IPS-20b (cell line): ENCODE results near the gene HMCN1.

Experiments used
- H3K27ac ChIP-seq: one replicate; pipeline ENCODE4 v1.5.1; 2013; ENCODE audit warnings: low read length
- H3K27me3 ChIP-seq: 2 replicates; pipeline ENCODE4 v1.6.1; 2013; ENCODE audit warnings: mild to moderate bottlenecking, low read length, inconsistent platforms; ENCODE audit not compliant: insufficient read depth
- H3K36me3 ChIP-seq: 2 replicates; pipeline ENCODE4 v1.6.1; 2013; ENCODE audit warnings: low read depth, mild to moderate bottlenecking, inconsistent platforms, low read length, moderate library complexity; ENCODE audit not compliant: insufficient read depth
- H3K4me1 ChIP-seq: 2 replicates; pipeline ENCODE4 v1.6.1; 2013; ENCODE audit warnings: mild to moderate bottlenecking, control low read depth, inconsistent platforms, low read length, moderate library complexity; ENCODE audit not compliant: insufficient read depth
- H3K4me3 ChIP-seq: 2 replicates; pipeline ENCODE4 v1.5.1; 2013; ENCODE audit warnings: mild to moderate bottlenecking, low read length, inconsistent platforms
- H3K9ac ChIP-seq: 2 replicates; pipeline ENCODE4 v1.6.1; 2013; ENCODE audit warnings: low read depth, mild to moderate bottlenecking, inconsistent platforms, low read length, moderate library complexity
- H3K9me3 ChIP-seq: 2 replicates; pipeline ENCODE4 v1.6.1; 2013; ENCODE audit warnings: mild to moderate bottlenecking, low read depth, low read length, inconsistent platforms; ENCODE audit not compliant: insufficient read depth

The HMCN1 gene

DNA sequence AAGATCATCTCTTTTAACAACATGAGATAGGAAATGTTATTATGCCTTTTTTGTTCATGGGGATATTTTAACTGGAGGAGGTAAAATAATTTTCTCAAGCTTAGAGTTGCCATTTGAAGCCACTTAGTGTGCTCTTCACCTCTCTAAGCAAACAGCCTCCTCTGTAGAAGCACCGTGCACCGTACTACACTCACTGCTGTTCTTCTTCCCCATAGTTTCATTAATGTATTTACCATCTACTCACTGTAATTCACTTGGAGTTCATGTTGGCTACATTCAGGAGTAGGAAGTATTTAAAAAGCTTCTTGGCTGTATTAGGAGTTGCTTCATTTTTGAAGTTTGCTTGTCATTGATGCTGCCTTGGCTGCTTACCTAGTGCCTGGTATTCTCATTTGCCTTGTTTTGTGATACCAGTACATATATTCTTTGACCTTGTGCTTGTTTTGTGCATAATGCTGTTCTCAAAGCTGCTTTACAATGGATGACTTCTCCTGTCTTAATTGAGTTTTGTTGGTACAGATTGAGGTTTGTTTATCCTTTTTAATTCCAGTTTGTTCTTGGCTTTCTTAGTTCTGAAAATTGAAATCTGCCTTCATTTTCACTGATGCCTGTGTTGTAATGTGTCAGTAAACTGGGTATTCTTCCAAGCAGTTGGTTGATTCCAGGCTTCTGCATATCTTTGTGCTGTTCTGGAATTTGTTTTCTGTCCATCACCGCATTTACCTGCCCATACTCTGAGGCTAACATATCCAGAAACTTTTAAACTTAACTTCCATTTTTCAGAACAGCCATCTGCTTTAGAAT lies 240.4 kb downstream of the HMCN1 start:
- H3K9me3 ChIP-seq = no peaks in the 10 kb centered on the region
- no peaks in the 10 kb centered on the region for H3K4me1 ChIP-seq
- H3K27me3 ChIP-seq = no peaks in the 10 kb centered on the region
- H3K27ac ChIP-seq = no peak overlapping the region
- H3K9ac ChIP-seq = no peak overlapping the region
- no peak overlapping the region for H3K4me3 ChIP-seq
- H3K36me3 ChIP-seq = no peaks in the 10 kb centered on the region

DNA sequence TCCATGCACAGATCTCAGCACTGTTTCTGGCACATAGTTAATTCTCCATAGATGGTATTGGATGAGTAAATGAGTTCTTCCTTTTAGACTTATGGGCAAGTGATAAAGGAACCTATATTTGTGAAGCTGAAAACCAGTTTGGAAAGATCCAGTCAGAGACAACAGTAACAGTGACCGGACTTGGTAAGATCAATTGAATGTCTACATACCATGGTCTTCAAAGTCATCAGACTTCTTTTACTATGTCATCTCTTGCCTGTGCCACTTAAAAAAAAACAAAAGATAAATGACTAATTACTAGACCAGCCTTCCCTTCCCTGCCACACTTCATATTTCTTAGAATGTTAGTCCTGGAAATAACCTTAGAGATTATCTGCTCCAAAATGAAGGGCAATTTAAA lies 246.7 kb downstream of the HMCN1 start:
- Histone ChIP-seq H3K9me3 (no peaks in the 10 kb centered on the region), H3K9ac (no peak overlapping the region), H3K4me3 (no peak overlapping the region), H3K27ac (no peak overlapping the region), H3K27me3 (no peaks in the 10 kb centered on the region), H3K4me1 (0 out of 2 replicates have a peak, but pooled peaks cover 2% of the 10 kb centered on the region), H3K36me3 (no peaks in the 10 kb centered on the region)

- no peaks in the 10 kb centered on the region for H3K9me3 ChIP-seq
- no peak overlapping the region for H3K27ac ChIP-seq
- H3K36me3 ChIP-seq = no peaks in the 10 kb centered on the region
- H3K4me3 ChIP-seq = no peak overlapping the region
- H3K9ac ChIP-seq = no peak overlapping the region
- H3K4me1 ChIP-seq = 0 out of 2 replicates have a peak, but pooled peaks cover 2% of the 10 kb centered on the region
- no peaks in the 10 kb centered on the region for H3K27me3 ChIP-seq
These were observed 250.1 kb downstream of the HMCN1 start for GRCh38 chr1:185984113-185984836.

GRCh38 chr1:185987611-185988321 lies 253.6 kb downstream of the HMCN1 start:
- Histone ChIP-seq H3K36me3 (no peaks in the 10 kb centered on the region), H3K9ac (no peak overlapping the region), H3K4me3 (no peak overlapping the region), H3K27me3 (no peaks in the 10 kb centered on the region), H3K27ac (no peak overlapping the region), H3K9me3 (no peaks in the 10 kb centered on the region), H3K4me1 (0 out of 2 replicates have a peak, but pooled peaks cover 2% of the 10 kb centered on the region)

GRCh38 chr1:185990565-185990964 lies 256.4 kb downstream of the HMCN1 start:
- H3K4me3 ChIP-seq = no peak overlapping the region
- H3K9me3 ChIP-seq = no peaks in the 10 kb centered on the region
- H3K4me1 ChIP-seq = no peaks in the 10 kb centered on the region
- H3K27me3 ChIP-seq = no peaks in the 10 kb centered on the region
- H3K27ac ChIP-seq = no peak overlapping the region
- no peak overlapping the region for H3K9ac ChIP-seq
- no peaks in the 10 kb centered on the region for H3K36me3 ChIP-seq

- H3K27me3 ChIP-seq = no peaks in the 10 kb centered on the region
- no peak overlapping the region for H3K9ac ChIP-seq
- no peak overlapping the region for H3K27ac ChIP-seq
- no peaks in the 10 kb centered on the region; the same call in 1 of the 2 replicates for H3K36me3 ChIP-seq
- no peak overlapping the region for H3K4me3 ChIP-seq
- H3K4me1 ChIP-seq = no peaks in the 10 kb centered on the region
- no peaks in the 10 kb centered on the region for H3K9me3 ChIP-seq
These were observed 257.1 kb downstream of the HMCN1 start for GRCh38 chr1:185991266-185991665.

DNA sequence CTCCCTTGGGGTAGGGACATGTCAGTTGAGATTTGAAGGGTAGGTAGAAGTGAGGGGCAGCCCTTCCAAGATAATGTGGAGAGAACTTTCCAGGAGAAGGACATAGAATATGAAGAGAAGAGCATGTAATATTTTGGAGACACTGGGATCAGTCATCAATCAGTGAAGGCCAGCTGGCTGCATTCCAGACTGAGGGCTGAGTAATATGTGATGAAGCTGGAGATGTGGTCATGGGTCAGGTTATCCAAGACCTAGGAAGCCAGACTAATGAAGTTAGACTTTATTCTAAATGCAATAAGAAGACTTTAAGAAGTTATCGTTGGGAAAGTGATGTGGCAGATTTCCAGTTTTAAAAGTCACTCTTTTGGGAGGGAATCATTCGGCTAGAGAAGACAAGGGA lies 262.0 kb downstream of the HMCN1 start:
- no peaks in the 10 kb centered on the region for H3K4me1 ChIP-seq
- no peaks in the 10 kb centered on the region for H3K27me3 ChIP-seq
- no peaks in the 10 kb centered on the region for H3K9me3 ChIP-seq
- no peak overlapping the region for H3K9ac ChIP-seq
- no peaks in the 10 kb centered on the region; the same call in 1 of the 2 replicates for H3K36me3 ChIP-seq
- no peak overlapping the region for H3K27ac ChIP-seq
- no peak overlapping the region for H3K4me3 ChIP-seq

DNA sequence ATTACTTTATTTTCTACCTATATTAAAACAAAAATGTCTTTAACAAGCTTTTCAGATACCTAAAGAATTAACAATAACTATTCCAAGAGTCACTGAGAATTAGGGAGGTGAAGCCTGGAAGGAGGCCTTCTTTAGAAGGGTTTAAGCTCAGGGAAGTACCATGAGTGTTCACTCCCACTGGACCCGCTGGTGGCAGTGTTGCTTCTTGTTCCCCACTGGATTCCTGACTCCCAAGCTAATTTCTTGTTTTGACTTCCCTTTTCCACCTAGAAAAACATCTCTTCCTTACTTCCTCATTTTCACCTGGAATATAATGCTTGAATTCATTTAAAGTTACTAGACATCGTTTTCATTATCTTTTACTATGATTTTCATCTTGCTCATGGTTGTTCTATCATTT lies 264.2 kb downstream of the HMCN1 start:
- H3K4me1 ChIP-seq = no peaks in the 10 kb centered on the region
- H3K36me3 ChIP-seq = no peaks in the 10 kb centered on the region; the same call in 1 of the 2 replicates
- no peak overlapping the region for H3K27ac ChIP-seq
- H3K9ac ChIP-seq = no peak overlapping the region
- H3K9me3 ChIP-seq = no peaks in the 10 kb centered on the region
- H3K4me3 ChIP-seq = no peak overlapping the region
- H3K27me3 ChIP-seq = no peaks in the 10 kb centered on the region

- no peaks in the 10 kb centered on the region for H3K36me3 ChIP-seq
- H3K4me1 ChIP-seq = no peaks in the 10 kb centered on the region
- H3K9ac ChIP-seq = no peak overlapping the region
- no peaks in the 10 kb centered on the region for H3K27me3 ChIP-seq
- H3K27ac ChIP-seq = no peak overlapping the region
- no peak overlapping the region for H3K4me3 ChIP-seq
- no peaks in the 10 kb centered on the region for H3K9me3 ChIP-seq
These were observed 268.2 kb downstream of the HMCN1 start for GRCh38 chr1:186002406-186002805.

GRCh38 chr1:186009039-186009737 lies 275.0 kb downstream of the HMCN1 start:
- no peak overlapping the region for H3K27ac ChIP-seq
- no peaks in the 10 kb centered on the region for H3K36me3 ChIP-seq
- H3K9me3 ChIP-seq = no peaks in the 10 kb centered on the region
- no peak overlapping the region for H3K4me3 ChIP-seq
- peaks cover 4% of the 10 kb centered on the region; the same call in 1 of the 2 replicates for H3K4me1 ChIP-seq
- no peaks in the 10 kb centered on the region for H3K27me3 ChIP-seq
- H3K9ac ChIP-seq = no peak overlapping the region

DNA sequence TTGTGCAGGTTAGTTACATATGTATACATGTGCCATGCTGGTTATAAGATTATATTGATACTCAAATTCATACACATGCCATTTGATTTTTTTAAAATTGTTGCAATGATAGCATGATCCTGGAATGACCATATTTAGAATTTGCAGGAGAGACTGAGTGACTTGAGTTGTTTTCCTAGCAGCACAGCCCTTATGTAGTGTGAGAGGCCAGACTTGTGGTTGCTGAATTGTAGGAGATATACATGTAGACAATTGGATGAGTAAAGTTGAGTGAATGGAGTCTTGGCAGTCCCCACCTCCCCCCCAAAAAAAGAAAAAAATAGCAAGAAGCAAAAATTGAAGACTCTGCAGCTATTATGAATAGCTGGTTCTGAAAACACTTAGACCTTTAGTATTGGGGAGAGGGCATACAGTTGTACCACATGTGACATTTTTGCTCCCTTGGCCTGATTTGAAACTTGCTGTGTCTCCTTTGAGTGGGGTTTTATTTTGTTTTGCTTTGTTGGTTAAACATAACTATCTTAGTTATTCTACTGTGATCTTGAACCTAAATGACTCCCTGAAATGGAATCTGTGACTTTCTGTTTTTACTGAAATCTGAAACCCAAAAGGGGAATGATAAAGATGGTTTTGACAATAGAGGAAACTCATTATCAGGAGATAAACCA lies 280.3 kb downstream of the HMCN1 start:
- Histone ChIP-seq H3K9ac (no peak overlapping the region), H3K36me3 (no peaks in the 10 kb centered on the region), H3K4me1 (no peaks in the 10 kb centered on the region), H3K4me3 (no peak overlapping the region), H3K27me3 (no peaks in the 10 kb centered on the region), H3K9me3 (no peaks in the 10 kb centered on the region), H3K27ac (no peak overlapping the region)
